Measurements from ENCODE around the gene ECSIT.

DNA sequence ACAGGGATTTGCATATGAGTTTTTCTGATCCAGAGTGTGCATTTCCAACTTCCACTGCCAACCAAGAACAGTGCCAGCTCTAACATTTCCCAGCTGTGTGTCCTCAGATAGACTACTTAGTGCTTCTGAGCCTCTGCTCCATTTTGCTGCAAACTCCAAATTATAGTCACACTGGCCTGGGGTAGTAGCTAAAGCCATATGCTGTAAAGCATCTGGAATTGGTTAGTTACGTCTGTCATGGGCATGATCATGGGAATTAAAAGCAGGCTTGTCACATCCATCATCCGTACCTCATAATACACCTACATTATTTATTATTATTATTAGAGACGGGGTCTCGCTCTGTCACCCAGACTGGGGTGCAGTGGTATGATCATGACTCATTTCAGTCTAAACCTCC, 55.2 kb downstream of the ECSIT start:
- TF ChIP-seq, protein P1, sequence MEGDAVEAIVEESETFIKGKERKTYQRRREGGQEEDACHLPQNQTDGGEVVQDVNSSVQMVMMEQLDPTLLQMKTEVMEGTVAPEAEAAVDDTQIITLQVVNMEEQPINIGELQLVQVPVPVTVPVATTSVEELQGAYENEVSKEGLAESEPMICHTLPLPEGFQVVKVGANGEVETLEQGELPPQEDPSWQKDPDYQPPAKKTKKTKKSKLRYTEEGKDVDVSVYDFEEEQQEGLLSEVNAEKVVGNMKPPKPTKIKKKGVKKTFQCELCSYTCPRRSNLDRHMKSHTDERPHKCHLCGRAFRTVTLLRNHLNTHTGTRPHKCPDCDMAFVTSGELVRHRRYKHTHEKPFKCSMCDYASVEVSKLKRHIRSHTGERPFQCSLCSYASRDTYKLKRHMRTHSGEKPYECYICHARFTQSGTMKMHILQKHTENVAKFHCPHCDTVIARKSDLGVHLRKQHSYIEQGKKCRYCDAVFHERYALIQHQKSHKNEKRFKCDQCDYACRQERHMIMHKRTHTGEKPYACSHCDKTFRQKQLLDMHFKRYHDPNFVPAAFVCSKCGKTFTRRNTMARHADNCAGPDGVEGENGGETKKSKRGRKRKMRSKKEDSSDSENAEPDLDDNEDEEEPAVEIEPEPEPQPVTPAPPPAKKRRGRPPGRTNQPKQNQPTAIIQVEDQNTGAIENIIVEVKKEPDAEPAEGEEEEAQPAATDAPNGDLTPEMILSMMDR (IDR thresholded peaks at IDR 0.05) = no peak
- no peak for TF ChIP-seq CHD2 (IDR thresholded peaks at IDR 0.05; ENCODE audit: low read length, partially characterized antibody)
- TF ChIP-seq, protein P2, sequence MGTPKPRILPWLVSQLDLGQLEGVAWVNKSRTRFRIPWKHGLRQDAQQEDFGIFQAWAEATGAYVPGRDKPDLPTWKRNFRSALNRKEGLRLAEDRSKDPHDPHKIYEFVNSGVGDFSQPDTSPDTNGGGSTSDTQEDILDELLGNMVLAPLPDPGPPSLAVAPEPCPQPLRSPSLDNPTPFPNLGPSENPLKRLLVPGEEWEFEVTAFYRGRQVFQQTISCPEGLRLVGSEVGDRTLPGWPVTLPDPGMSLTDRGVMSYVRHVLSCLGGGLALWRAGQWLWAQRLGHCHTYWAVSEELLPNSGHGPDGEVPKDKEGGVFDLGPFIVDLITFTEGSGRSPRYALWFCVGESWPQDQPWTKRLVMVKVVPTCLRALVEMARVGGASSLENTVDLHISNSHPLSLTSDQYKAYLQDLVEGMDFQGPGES (IDR thresholded peaks at IDR 0.05; ENCODE audit: low read depth, low read length) = no peak
- TF ChIP-seq, protein P3, sequence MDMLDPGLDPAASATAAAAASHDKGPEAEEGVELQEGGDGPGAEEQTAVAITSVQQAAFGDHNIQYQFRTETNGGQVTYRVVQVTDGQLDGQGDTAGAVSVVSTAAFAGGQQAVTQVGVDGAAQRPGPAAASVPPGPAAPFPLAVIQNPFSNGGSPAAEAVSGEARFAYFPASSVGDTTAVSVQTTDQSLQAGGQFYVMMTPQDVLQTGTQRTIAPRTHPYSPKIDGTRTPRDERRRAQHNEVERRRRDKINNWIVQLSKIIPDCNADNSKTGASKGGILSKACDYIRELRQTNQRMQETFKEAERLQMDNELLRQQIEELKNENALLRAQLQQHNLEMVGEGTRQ (IDR thresholded peaks at IDR 0.05; ENCODE audit: borderline replicate concordance, low read depth, low read length) = no peak
- TF ChIP-seq, protein P4, sequence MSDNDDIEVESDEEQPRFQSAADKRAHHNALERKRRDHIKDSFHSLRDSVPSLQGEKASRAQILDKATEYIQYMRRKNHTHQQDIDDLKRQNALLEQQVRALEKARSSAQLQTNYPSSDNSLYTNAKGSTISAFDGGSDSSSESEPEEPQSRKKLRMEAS (IDR thresholded peaks at IDR 0.05; ENCODE audit: low read depth) = no peak
- TF ChIP-seq REST (IDR thresholded peaks at IDR 0.05; ENCODE audit: low read depth, low read length) = no peak
- TF ChIP-seq EP300 (IDR thresholded peaks at IDR 0.05; ENCODE audit: borderline replicate concordance in 1 of 2, low read depth in 1 of 2, low read length in 1 of 2) = no peak
- TF ChIP-seq, protein P5, sequence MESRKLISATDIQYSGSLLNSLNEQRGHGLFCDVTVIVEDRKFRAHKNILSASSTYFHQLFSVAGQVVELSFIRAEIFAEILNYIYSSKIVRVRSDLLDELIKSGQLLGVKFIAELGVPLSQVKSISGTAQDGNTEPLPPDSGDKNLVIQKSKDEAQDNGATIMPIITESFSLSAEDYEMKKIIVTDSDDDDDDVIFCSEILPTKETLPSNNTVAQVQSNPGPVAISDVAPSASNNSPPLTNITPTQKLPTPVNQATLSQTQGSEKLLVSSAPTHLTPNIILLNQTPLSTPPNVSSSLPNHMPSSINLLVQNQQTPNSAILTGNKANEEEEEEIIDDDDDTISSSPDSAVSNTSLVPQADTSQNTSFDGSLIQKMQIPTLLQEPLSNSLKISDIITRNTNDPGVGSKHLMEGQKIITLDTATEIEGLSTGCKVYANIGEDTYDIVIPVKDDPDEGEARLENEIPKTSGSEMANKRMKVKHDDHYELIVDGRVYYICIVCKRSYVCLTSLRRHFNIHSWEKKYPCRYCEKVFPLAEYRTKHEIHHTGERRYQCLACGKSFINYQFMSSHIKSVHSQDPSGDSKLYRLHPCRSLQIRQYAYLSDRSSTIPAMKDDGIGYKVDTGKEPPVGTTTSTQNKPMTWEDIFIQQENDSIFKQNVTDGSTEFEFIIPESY (IDR thresholded peaks at IDR 0.05; ENCODE audit: borderline replicate concordance, low read depth) = no peak
- TF ChIP-seq JUND (IDR thresholded peaks at IDR 0.05) = no peak

Measured in SK-N-SH (cell line).